EH (cell line): Measurements from ENCODE around the gene GLCCI1.

Source experiments
- DNase-seq: peaks from one replicate; pipeline ENCODE4 v3.0.0-alpha.2; 2015; ENCODE audit warnings: low read depth

Gene GLCCI1

DNA sequence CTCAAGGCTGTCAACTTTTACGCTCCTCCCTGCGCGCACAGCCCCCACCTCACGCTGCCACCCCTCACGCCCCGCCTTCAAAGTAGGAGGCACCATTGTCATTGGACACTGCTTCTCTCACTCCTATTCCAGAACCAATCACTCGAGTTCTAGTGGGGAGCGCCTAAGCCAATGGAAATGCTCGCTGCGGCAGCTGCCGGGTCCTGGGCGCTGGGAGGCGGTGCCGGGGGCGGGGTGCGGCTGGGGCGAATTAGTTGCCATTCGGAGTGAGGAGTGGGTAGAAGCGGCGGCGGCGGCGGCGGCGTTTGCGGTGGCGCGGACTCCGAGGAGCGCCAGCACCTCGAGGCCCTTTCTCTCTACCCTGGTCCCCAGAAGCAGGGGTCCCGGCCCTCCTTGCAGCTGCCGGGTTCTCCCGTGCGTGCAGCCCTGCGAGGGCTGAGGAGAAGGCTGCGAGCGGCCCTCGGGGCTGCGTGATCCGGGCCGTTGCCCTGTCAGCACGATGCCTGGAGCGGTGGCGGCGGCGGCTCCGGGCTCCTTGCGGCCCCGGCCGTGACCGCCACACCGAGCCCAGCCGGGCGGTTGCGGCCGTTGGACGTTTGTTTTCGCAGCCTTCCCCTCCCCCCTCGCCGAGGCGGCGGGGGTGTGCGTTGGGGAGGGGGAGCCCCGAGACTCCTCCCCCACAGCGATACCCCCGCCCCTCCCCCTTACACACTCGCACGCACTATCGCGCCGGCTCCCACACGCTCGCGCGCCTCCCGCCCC lies at the start of gene GLCCI1:
Gene GLCCI1, plus strand, starts transcription at position 253 of the 762 bp plus-strand sequence. CDS start 555 bp downstream, outside the sequence.
- peak; percentile 96 for DNase-seq

DNA sequence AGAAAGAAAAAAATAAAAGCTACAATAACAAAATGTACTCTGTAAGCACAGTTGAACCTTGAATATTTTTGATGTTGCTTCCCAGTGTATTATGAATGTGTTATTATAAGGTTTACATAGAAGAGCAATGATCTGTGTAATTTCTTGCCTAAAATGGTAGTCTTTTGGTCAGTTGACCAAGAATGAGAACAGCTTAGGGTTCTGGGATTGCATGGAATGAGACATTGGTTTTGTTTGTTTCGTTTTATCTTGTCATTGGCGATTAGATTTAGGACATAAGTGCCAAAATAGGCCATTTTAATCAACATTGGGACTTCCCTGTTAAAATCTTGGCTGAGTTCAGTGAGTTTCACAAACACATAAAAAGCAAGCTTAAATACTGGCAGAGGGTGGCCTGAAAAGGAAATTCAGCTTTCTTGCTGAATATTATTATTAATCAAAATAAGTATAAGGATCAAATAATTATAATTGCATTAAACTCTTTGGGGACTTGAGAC lies 49.1 kb upstream of the GLCCI1 start:
- DNase-seq = no peak

GRCh38 chr7:7920056-7920455 lies 48.5 kb upstream of the GLCCI1 start:
- DNase-seq = no peak

- DNase-seq = no peak
Measured at GRCh38 chr7:7920481-7920880, 48.1 kb upstream of the GLCCI1 start.

GRCh38 chr7:7921830-7922229 lies 46.8 kb upstream of the GLCCI1 start:
- DNase-seq = no peak

DNA sequence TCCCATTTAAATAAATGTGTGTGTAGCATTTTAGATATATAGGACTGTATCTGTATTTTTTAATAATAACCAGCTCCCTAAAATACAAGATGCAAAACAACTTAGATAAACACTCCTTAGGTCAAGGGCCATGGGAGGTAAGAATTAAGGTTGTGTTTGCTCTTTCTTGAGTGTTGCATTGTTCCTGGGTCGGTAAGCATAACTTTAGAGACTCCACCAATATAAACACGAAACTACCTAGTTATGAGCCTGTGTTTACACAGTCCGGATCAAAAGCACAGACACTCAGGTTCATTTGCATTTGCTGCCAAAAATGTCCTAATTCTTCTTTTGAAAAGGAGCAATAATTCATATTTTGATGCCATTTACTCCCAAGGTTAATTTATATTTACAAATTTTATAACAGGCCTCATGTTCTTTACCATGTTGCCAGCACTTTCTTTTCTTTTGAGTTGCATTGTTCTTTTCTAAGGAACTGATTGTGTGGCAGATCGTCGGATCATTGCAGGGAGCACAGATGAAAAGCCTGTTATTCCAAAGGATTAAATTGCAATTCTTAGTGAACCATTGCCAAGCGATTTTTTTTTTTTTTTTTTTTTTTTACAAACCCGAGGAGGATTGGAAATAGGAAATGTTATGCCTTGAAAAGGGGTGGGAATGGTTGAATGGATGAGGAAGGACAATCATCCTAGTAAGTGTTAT lies 45.8 kb upstream of the GLCCI1 start:
- DNase-seq = no peak

DNA sequence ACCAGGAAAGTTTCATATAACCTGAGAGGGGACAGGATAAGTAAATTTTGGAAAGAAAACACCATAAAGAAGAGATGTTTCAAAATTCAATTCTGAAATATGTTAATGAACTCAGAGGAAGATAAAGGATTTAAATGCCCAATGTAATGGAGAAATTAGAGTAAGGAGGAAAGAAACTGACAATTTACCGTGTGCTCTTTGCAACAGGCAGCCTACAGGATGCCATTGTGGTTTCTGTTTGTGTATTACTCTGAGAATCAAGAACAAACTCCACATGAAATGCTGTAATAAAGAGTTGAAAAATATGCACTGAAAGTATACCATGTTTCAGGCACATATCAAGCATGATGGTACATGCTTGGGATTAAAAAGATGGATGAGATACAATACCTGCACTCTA lies 44.8 kb upstream of the GLCCI1 start:
- DNase-seq = no peak

- no peak for DNase-seq
Measured at GRCh38 chr7:7924303-7924702, 44.3 kb upstream of the GLCCI1 start.

GRCh38 chr7:7931626-7932025 lies 37.0 kb upstream of the GLCCI1 start:
- no peak for DNase-seq

- no peak for DNase-seq
Measured at GRCh38 chr7:7932553-7932952, 36.0 kb upstream of the GLCCI1 start.

DNA sequence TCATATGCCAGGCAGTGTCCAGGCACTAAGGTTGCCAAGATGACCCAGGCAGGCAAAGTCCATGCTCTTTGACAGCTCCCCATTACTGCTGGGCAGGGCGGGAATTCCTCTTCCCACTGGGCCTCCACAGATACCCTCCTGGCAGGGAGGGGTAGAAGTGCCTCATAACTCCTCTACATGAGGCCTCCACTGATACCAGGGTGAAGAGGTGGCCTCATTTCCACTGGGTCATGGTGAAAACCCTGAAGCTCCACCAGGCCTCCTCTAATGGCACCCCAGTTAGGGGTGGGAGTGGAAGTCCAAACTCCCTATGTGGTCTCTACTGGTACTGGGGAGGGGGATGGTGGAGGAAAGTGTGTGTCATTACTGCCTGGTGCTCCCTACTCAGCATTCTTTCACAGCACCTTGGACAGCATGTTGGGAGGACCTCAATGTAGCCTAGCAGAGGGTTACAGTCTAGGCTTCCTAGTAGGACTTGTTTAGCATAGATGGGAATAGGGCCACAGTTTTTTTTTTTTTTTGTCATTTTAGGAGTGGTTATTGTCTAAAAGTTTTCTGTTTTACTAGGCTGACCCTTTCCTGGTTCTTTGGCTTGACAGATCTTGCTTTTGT lies 34.6 kb upstream of the GLCCI1 start:
- no peak for DNase-seq

- DNase-seq = no peak
Measured at GRCh38 chr7:7934945-7935344, 33.7 kb upstream of the GLCCI1 start.

GRCh38 chr7:7938471-7938870 lies 30.1 kb upstream of the GLCCI1 start:
- no peak for DNase-seq

GRCh38 chr7:7943951-7944350 lies 24.6 kb upstream of the GLCCI1 start:
- DNase-seq = no peak

DNA sequence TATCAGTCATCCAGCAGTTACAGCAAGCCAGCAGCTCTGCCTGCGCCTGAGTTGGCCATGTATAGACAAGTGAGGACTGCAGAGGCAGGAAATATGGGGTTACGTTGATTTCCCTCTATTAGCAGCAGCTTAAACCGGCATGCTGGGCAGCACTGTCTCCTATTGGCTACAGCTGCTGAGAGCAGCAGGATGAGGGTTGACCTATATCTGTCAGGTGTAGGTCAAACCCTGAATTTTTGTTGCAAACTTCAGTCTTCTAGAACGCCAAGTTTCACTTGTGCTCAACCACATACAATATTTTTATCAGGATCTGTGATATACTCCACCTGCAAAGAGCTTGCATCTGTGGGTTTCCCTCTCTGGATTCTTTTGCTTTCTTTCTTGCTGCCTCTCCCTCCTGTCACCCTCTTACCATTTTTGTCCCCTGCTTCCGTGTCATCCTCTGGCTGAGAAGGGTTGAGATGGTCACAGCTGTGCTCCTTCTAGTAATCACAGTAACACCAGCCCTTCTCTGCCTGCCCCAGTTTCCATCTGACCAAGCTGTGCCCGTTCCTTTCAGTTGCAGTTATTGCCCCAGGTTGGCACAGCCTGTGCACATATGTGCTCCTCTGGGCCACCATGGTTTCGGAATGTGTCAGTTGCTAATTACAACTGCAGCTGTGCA lies 23.8 kb upstream of the GLCCI1 start:
- no peak for DNase-seq

- peak; percentile 3 for DNase-seq
Measured at GRCh38 chr7:7946486-7946885, 22.1 kb upstream of the GLCCI1 start.

- no peak for DNase-seq
Measured at GRCh38 chr7:7948232-7948631, 20.4 kb upstream of the GLCCI1 start.

GRCh38 chr7:7953806-7954205 lies 14.8 kb upstream of the GLCCI1 start:
- peak; percentile 32 for DNase-seq

- peak; percentile 82 for DNase-seq
Measured at GRCh38 chr7:7956531-7957128, 12.0 kb upstream of the GLCCI1 start.

DNA sequence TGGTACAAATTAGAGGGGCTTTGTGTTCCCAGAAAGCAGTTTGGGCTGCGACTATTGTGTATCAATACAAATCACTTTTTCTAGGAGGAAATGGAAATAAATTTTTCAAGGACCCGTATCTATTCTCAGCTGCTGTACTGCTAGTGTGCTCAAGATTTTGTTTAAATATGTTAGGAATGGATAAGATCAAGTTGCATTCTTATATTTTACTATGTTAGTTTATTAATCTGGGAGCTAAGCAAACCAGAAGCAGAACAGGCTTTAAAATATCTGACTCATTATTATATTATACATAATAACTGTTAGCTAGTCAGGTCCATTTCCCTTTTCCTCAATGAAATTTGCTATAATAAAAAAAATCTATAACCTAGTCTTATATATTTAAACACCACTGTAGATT lies 11.1 kb upstream of the GLCCI1 start:
- DNase-seq = peak; percentile 5

GRCh38 chr7:7959979-7960670 lies 8.5 kb upstream of the GLCCI1 start:
- no peak for DNase-seq
